ENCODE results near the gene HAUS7.
A peak's percentile ranks its signal among the peaks of the same experiment; 100 is the strongest.

The HAUS7 gene

GRCh38 chrX:153416781-153417450, 53.5 kb downstream of the HAUS7 start:
- TF ChIP-seq CTCF (IDR thresholded peaks at IDR 0.05; ENCODE audit: low read depth, low read length) = no peak
- H3K4me3 ChIP-seq (replicated peaks in 1 of 2; ENCODE audit: low read depth in 2 of 2, low read length in 2 of 2) = no peak overlapping the region
- DNase-seq (ENCODE audit: low read depth in 2 of 2) = no peak

DNA sequence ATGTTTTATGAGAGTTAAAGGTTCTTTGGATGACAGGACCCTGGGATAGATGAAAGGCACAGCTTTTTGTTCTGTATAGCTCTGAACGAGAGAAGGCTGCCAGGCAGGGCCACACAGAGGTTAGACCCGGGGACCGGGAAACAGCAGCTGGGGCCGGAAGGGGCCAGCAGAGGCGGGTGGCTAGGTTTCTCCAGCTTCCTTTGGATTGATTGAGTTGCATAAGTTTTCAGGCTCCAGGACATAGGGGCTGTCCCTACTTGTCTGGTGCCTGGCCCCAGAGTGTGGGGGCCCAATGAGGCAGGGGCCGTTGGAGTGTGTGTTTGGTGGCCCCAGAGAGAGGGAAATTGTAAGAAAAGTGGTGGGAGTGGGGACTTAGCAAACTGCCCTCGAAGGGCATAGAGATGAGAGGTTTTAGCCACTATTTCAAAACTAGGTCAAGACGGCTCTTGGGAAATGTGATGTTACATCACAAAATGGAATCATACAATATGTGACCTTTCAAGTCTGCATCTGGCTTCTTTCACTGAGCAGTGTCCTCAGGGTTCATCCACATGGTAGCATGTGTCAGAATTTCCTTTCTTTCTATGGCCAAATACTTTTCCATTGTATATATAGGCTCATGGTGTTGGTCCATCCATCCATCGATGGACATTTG, 55.4 kb downstream of the HAUS7 start:
- no peak for TF ChIP-seq CTCF (IDR thresholded peaks at IDR 0.05; ENCODE audit: low read depth, low read length)
- DNase-seq (ENCODE audit: low read depth in 2 of 2) = peak; percentile 22 to 44
- no peak overlapping the region for H3K4me3 ChIP-seq (replicated peaks in 1 of 2; ENCODE audit: low read depth in 2 of 2, low read length in 2 of 2)

GRCh38 chrX:153413731-153414130, 56.6 kb downstream of the HAUS7 start:
- TF ChIP-seq CTCF (IDR thresholded peaks at IDR 0.05; ENCODE audit: low read depth, low read length) = no peak
- no peak overlapping the region for H3K4me3 ChIP-seq (replicated peaks in 1 of 2; ENCODE audit: low read depth in 2 of 2, low read length in 2 of 2)
- DNase-seq (ENCODE audit: low read depth in 2 of 2) = no peak

- DNase-seq (ENCODE audit: low read depth in 2 of 2) = peak in 1 of 2 donors; percentile 5
- H3K4me3 ChIP-seq (replicated peaks in 1 of 2; ENCODE audit: low read depth in 2 of 2, low read length in 2 of 2) = no peak overlapping the region
- no peak for TF ChIP-seq CTCF (IDR thresholded peaks at IDR 0.05; ENCODE audit: low read depth, low read length)
Measured at GRCh38 chrX:153412746-153413720, 57.3 kb downstream of the HAUS7 start.

DNA sequence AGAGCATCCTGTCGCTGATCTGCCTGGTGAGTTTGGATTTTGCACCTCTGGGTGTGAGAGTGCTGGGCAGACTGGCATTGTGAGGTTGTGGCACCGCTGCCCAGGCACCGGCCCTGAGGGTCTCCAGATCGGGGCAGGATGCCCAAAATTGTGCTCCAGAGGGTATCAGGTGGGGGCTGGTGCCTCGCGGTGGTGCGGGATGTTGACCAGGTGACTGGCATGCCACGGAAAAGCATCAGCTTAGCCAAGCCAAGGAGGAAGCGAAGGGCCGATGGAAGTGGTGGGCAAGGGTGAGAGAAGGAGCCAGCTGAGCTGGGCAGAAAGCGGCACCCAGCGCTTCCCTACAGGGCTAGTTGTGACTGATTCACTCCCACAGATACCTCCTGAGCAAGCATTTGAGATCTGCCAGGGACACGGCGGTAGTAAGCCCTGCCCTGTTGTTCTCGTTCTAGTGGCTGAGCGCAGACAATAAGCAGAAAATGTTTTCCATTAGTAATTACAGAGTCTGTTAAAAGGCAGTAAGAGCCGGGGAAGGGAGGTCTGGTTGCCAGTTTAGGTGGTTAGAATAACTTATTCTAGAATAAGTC, 58.3 kb downstream of the HAUS7 start:
- no peak for TF ChIP-seq CTCF (IDR thresholded peaks at IDR 0.05; ENCODE audit: low read depth, low read length)
- DNase-seq (ENCODE audit: low read depth in 2 of 2) = no peak
- peak overlapping the region in 1 of 2 donors; percentile 39 for H3K4me3 ChIP-seq (replicated peaks in 1 of 2; ENCODE audit: low read depth in 2 of 2, low read length in 2 of 2)

GRCh38 chrX:153411255-153411987, 59.0 kb downstream of the HAUS7 start, which contains the start of gene ZFP92:
Gene ZFP92, plus strand, starts transcription at chrX:153411472. Its CDS starts 6,851 bp downstream, at chrX:153418323.
- H3K4me3 ChIP-seq (replicated peaks in 1 of 2; ENCODE audit: low read depth in 2 of 2, low read length in 2 of 2) = peak within 1 kb of the TSS; percentile 33 to 39
- TF ChIP-seq CTCF (IDR thresholded peaks at IDR 0.05; ENCODE audit: low read depth, low read length) = no peak
- DNase-seq (ENCODE audit: low read depth in 2 of 2) = peak in 1 of 2 donors; percentile 3

All from cardiac fibroblast (primary cell).